ENCODE results near the gene ADAMTS2.
A peak's percentile ranks its signal among the peaks of the same experiment; 100 is the strongest.

The ADAMTS2 gene

GRCh38 chr5:179196405-179197079 is 148.7 kb downstream of the ADAMTS2 start:
- Histone ChIP-seq H3K14ac (ENCODE audit: low read length in 2 of 2) (no peak overlapping the region), H2AK5ac (ENCODE audit: low read length, severe bottlenecking) (no peak overlapping the region), H3K4me2 (ENCODE audit: low read length, poor library complexity, severe bottlenecking) (no peak overlapping the region), H3K4ac (ENCODE audit: low read depth in 1 of 2, low read length in 2 of 2) (no peak overlapping the region), H3K4me3 (ENCODE audit: insufficient read depth in 1 of 2, low read depth in 1 of 2, low read length in 2 of 2) (no peak overlapping the region), H3K18ac (ENCODE audit: low read depth in 1 of 2, low read length in 2 of 2) (no peak overlapping the region), H2AFZ (ENCODE audit: low read depth, low read length) (no peak overlapping the region), H3K4me1 (ENCODE audit: control insufficient read depth, insufficient read depth, low read depth, low read length) (no peaks in the 10 kb centered on the region), H2BK12ac (ENCODE audit: low read length in 2 of 2) (no peak overlapping the region), H3K9me3 (ENCODE audit: control insufficient read depth, low read length) (no peaks in the 10 kb centered on the region), H3K79me1 (replicated peaks; ENCODE audit: low read length, poor library complexity, severe bottlenecking) (no peaks in the 10 kb centered on the region), H2BK120ac (ENCODE audit: low read depth, low read length) (no peak overlapping the region), H4K91ac (ENCODE audit: low read length) (no peak overlapping the region), H3K27me3 (ENCODE audit: control insufficient read depth in 1 of 2, insufficient read depth in 1 of 2, low read length in 2 of 2) (no peaks in the 10 kb centered on the region), H3K36me3 (ENCODE audit: control insufficient read depth in 1 of 2, insufficient read depth in 2 of 2, low read depth in 1 of 2, low read length in 2 of 2) (peaks cover 0 to 36% of the 10 kb centered on the region in 2 experiments), H4K8ac (ENCODE audit: low read length) (no peak overlapping the region), H2BK5ac (ENCODE audit: low read depth, low read length, poor library complexity, severe bottlenecking) (no peak overlapping the region), H3K9ac (ENCODE audit: low read length) (peak overlapping the region; percentile 15), H3K23ac (ENCODE audit: low read length in 2 of 2) (no peak overlapping the region), H2BK15ac (ENCODE audit: low read depth, poor library complexity, severe bottlenecking) (no peak overlapping the region), H3K27ac (ENCODE audit: low read length, poor library complexity, severe bottlenecking) (no peak overlapping the region)
- 93% methylated on average over 10 of the region's 10 CpGs for WGBS
- no peak for DNase-seq

GRCh38 chr5:179195561-179196404 is 149.5 kb downstream of the ADAMTS2 start:
- WGBS, result 92% methylated on average over 36 of the region's 36 CpGs
- H4K8ac ChIP-seq (ENCODE audit: low read length), result peak overlapping the region; percentile 36
- no peak overlapping the region for H3K14ac ChIP-seq (ENCODE audit: low read length in 2 of 2)
- H2AK5ac ChIP-seq (ENCODE audit: low read length, severe bottlenecking), result no peak overlapping the region
- H3K27ac ChIP-seq (ENCODE audit: low read length, poor library complexity, severe bottlenecking), result no peak overlapping the region
- no peaks in the 10 kb centered on the region for H3K27me3 ChIP-seq (ENCODE audit: control insufficient read depth in 1 of 2, insufficient read depth in 1 of 2, low read length in 2 of 2)
- H3K4me2 ChIP-seq (ENCODE audit: low read length, poor library complexity, severe bottlenecking), result no peak overlapping the region
- no peak for DNase-seq
- no peak overlapping the region for H2BK120ac ChIP-seq (ENCODE audit: low read depth, low read length)
- H2AFZ ChIP-seq (ENCODE audit: low read depth, low read length), result no peak overlapping the region
- peak overlapping the region; percentile 55 for H4K91ac ChIP-seq (ENCODE audit: low read length)
- no peak overlapping the region for H3K18ac ChIP-seq (ENCODE audit: low read depth in 1 of 2, low read length in 2 of 2)
- H3K9me3 ChIP-seq (ENCODE audit: control insufficient read depth, low read length), result no peaks in the 10 kb centered on the region
- no peak overlapping the region for H2BK12ac ChIP-seq (ENCODE audit: low read length in 2 of 2)
- peak overlapping the region; percentile 15 for H3K9ac ChIP-seq (ENCODE audit: low read length)
- H3K79me1 ChIP-seq (replicated peaks; ENCODE audit: low read length, poor library complexity, severe bottlenecking), result no peaks in the 10 kb centered on the region
- no peak overlapping the region for H3K4me3 ChIP-seq (ENCODE audit: insufficient read depth in 1 of 2, low read depth in 1 of 2, low read length in 2 of 2)
- no peak overlapping the region for H2BK5ac ChIP-seq (ENCODE audit: low read depth, low read length, poor library complexity, severe bottlenecking)
- H3K36me3 ChIP-seq (ENCODE audit: control insufficient read depth in 1 of 2, insufficient read depth in 2 of 2, low read depth in 1 of 2, low read length in 2 of 2), result peaks cover 0 to 32% of the 10 kb centered on the region in 2 experiments
- no peak overlapping the region for H3K4ac ChIP-seq (ENCODE audit: low read depth in 1 of 2, low read length in 2 of 2)
- H3K4me1 ChIP-seq (ENCODE audit: control insufficient read depth, insufficient read depth, low read depth, low read length), result no peaks in the 10 kb centered on the region
- no peak overlapping the region for H2BK15ac ChIP-seq (ENCODE audit: low read depth, poor library complexity, severe bottlenecking)
- no peak overlapping the region for H3K23ac ChIP-seq (ENCODE audit: low read length in 2 of 2)

GRCh38 chr5:179194941-179195381 is 150.3 kb downstream of the ADAMTS2 start:
- Histone ChIP-seq H3K79me1 (replicated peaks; ENCODE audit: low read length, poor library complexity, severe bottlenecking) (no peaks in the 10 kb centered on the region), H3K14ac (ENCODE audit: low read length in 2 of 2) (no peak overlapping the region), H3K4me1 (ENCODE audit: control insufficient read depth, insufficient read depth, low read depth, low read length) (no peaks in the 10 kb centered on the region), H3K23ac (ENCODE audit: low read length in 2 of 2) (no peak overlapping the region), H3K9ac (ENCODE audit: low read length) (no peak overlapping the region), H3K4me3 (ENCODE audit: insufficient read depth in 1 of 2, low read depth in 1 of 2, low read length in 2 of 2) (no peak overlapping the region), H3K4ac (ENCODE audit: low read depth in 1 of 2, low read length in 2 of 2) (no peak overlapping the region), H2BK12ac (ENCODE audit: low read length in 2 of 2) (no peak overlapping the region), H3K4me2 (ENCODE audit: low read length, poor library complexity, severe bottlenecking) (no peak overlapping the region), H3K36me3 (ENCODE audit: control insufficient read depth in 1 of 2, insufficient read depth in 2 of 2, low read depth in 1 of 2, low read length in 2 of 2) (peaks cover 0 to 31% of the 10 kb centered on the region in 2 experiments), H3K18ac (ENCODE audit: low read depth in 1 of 2, low read length in 2 of 2) (no peak overlapping the region), H3K9me3 (ENCODE audit: control insufficient read depth, low read length) (no peaks in the 10 kb centered on the region), H3K27ac (ENCODE audit: low read length, poor library complexity, severe bottlenecking) (no peak overlapping the region), H4K8ac (ENCODE audit: low read length) (no peak overlapping the region), H2BK120ac (ENCODE audit: low read depth, low read length) (no peak overlapping the region), H2AFZ (ENCODE audit: low read depth, low read length) (no peak overlapping the region), H2AK5ac (ENCODE audit: low read length, severe bottlenecking) (no peak overlapping the region), H2BK15ac (ENCODE audit: low read depth, poor library complexity, severe bottlenecking) (no peak overlapping the region), H2BK5ac (ENCODE audit: low read depth, low read length, poor library complexity, severe bottlenecking) (no peak overlapping the region), H4K91ac (ENCODE audit: low read length) (no peak overlapping the region), H3K27me3 (ENCODE audit: control insufficient read depth in 1 of 2, insufficient read depth in 1 of 2, low read length in 2 of 2) (no peaks in the 10 kb centered on the region)
- no peak for DNase-seq
- 96% methylated on average over 19 of the region's 19 CpGs for WGBS

GRCh38 chr5:179194201-179194910 is 150.9 kb downstream of the ADAMTS2 start:
- H3K23ac ChIP-seq (ENCODE audit: low read length in 2 of 2), result no peak overlapping the region
- H3K4ac ChIP-seq (ENCODE audit: low read depth in 1 of 2, low read length in 2 of 2), result no peak overlapping the region
- WGBS, result 93% methylated on average over 14 of the region's 15 CpGs
- H2BK120ac ChIP-seq (ENCODE audit: low read depth, low read length), result no peak overlapping the region
- no peaks in the 10 kb centered on the region for H3K27me3 ChIP-seq (ENCODE audit: control insufficient read depth in 1 of 2, insufficient read depth in 1 of 2, low read length in 2 of 2)
- DNase-seq, result no peak
- no peaks in the 10 kb centered on the region for H3K79me1 ChIP-seq (replicated peaks; ENCODE audit: low read length, poor library complexity, severe bottlenecking)
- H2BK12ac ChIP-seq (ENCODE audit: low read length in 2 of 2), result no peak overlapping the region
- no peak overlapping the region for H3K4me2 ChIP-seq (ENCODE audit: low read length, poor library complexity, severe bottlenecking)
- H3K4me3 ChIP-seq (ENCODE audit: insufficient read depth in 1 of 2, low read depth in 1 of 2, low read length in 2 of 2), result no peak overlapping the region
- peaks cover 0 to 31% of the 10 kb centered on the region in 2 experiments for H3K36me3 ChIP-seq (ENCODE audit: control insufficient read depth in 1 of 2, insufficient read depth in 2 of 2, low read depth in 1 of 2, low read length in 2 of 2)
- H2AFZ ChIP-seq (ENCODE audit: low read depth, low read length), result no peak overlapping the region
- H3K4me1 ChIP-seq (ENCODE audit: control insufficient read depth, insufficient read depth, low read depth, low read length), result no peaks in the 10 kb centered on the region
- no peak overlapping the region for H3K18ac ChIP-seq (ENCODE audit: low read depth in 1 of 2, low read length in 2 of 2)
- no peak overlapping the region for H2BK15ac ChIP-seq (ENCODE audit: low read depth, poor library complexity, severe bottlenecking)
- no peak overlapping the region for H2AK5ac ChIP-seq (ENCODE audit: low read length, severe bottlenecking)
- no peaks in the 10 kb centered on the region for H3K9me3 ChIP-seq (ENCODE audit: control insufficient read depth, low read length)
- H4K8ac ChIP-seq (ENCODE audit: low read length), result peak overlapping the region; percentile 6
- H4K91ac ChIP-seq (ENCODE audit: low read length), result no peak overlapping the region
- no peak overlapping the region for H3K14ac ChIP-seq (ENCODE audit: low read length in 2 of 2)
- no peak overlapping the region for H3K9ac ChIP-seq (ENCODE audit: low read length)
- H3K27ac ChIP-seq (ENCODE audit: low read length, poor library complexity, severe bottlenecking), result no peak overlapping the region
- H2BK5ac ChIP-seq (ENCODE audit: low read depth, low read length, poor library complexity, severe bottlenecking), result no peak overlapping the region
